HG03064 (cell line): ENCODE data around the gene PYGL.
"Not testable (repeated sequence)": the region's sequence is repeated elsewhere in the genome, so short reads cannot be mapped to it uniquely, and the experiment has no call there.

Experiments used
- ATAC-seq: cut with Tn5 transposase; IDR thresholded peaks from one replicate; pipeline ENCODE4 v1.9.1; 2021; ENCODE audit warnings: low read depth; ENCODE audit not compliant: unreplicated experiment

Gene PYGL

GRCh38 chr14:50955373-50956043, 11.2 kb upstream of the PYGL start:
- ATAC-seq, result no peak

- ATAC-seq, result no peak
These were observed 10.6 kb upstream of the PYGL start for GRCh38 chr14:50954811-50955372.

- no peak for ATAC-seq
These were observed 9.2 kb upstream of the PYGL start for GRCh38 chr14:50953502-50953901.

- no peak for ATAC-seq
These were observed 6.7 kb upstream of the PYGL start for GRCh38 chr14:50951032-50951431.

- no peak for ATAC-seq
These were observed 3.9 kb upstream of the PYGL start for GRCh38 chr14:50948205-50948604.

- ATAC-seq, result no peak
These were observed 3.2 kb upstream of the PYGL start for GRCh38 chr14:50947446-50947845.

- ATAC-seq, result no peak
These were observed 2.1 kb upstream of the PYGL start for GRCh38 chr14:50946234-50946935.

- ATAC-seq, result no peak
These were observed 547 bp upstream of the PYGL start for GRCh38 chr14:50944647-50945413.

- ATAC-seq, result no peak
These were observed 881 bp downstream of the PYGL start for GRCh38 chr14:50943261-50943942.

- ATAC-seq, result not testable (repeated sequence)
These were observed 2.6 kb downstream of the PYGL start for GRCh38 chr14:50941638-50942037.

GRCh38 chr14:50941151-50941550, 3.1 kb downstream of the PYGL start:
- ATAC-seq, result no peak

- no peak for ATAC-seq
These were observed 6.5 kb downstream of the PYGL start for GRCh38 chr14:50937800-50938199.

GRCh38 chr14:50937325-50937724, 7.0 kb downstream of the PYGL start:
- no peak for ATAC-seq

GRCh38 chr14:50936882-50937281, 7.4 kb downstream of the PYGL start:
- no peak for ATAC-seq

GRCh38 chr14:50936016-50936340, 8.3 kb downstream of the PYGL start:
- ATAC-seq, result no peak

GRCh38 chr14:50935126-50936015, 8.9 kb downstream of the PYGL start:
- ATAC-seq, result no peak

- ATAC-seq, result no peak
These were observed 11.4 kb downstream of the PYGL start for GRCh38 chr14:50932592-50933495.

GRCh38 chr14:50932156-50932555, 12.1 kb downstream of the PYGL start:
- ATAC-seq, result no peak

GRCh38 chr14:50931559-50931958, 12.7 kb downstream of the PYGL start:
- ATAC-seq, result no peak
